ENCODE data around the gene CDO1.

The CDO1 gene

GRCh38 chr5:115778417-115778816 is 38.0 kb downstream of the CDO1 start:
- DNase-seq = no peak

- no peak for DNase-seq
These were observed 39.5 kb downstream of the CDO1 start for GRCh38 chr5:115776989-115777388.

GRCh38 chr5:115775999-115776398 is 40.5 kb downstream of the CDO1 start:
- no peak for DNase-seq

GRCh38 chr5:115774684-115775083 is 41.8 kb downstream of the CDO1 start:
- no peak for DNase-seq

GRCh38 chr5:115772731-115773475 is 43.6 kb downstream of the CDO1 start:
- no peak for DNase-seq

- DNase-seq = no peak
These were observed 46.0 kb downstream of the CDO1 start for GRCh38 chr5:115770466-115770865.

GRCh38 chr5:115767424-115767823 is 49.0 kb downstream of the CDO1 start:
- DNase-seq = no peak

GRCh38 chr5:115766608-115767007 is 49.9 kb downstream of the CDO1 start:
- DNase-seq = no peak

GRCh38 chr5:115758356-115758755 is 58.1 kb downstream of the CDO1 start:
- DNase-seq = no peak

- no peak for DNase-seq
These were observed 60.8 kb downstream of the CDO1 start for GRCh38 chr5:115755675-115756074.
